GM19043 (cell line): ENCODE results near the gene DHRS1.

Experiments used
- ATAC-seq: cut with Tn5 transposase; IDR thresholded peaks from one replicate; pipeline ENCODE4 v1.9.1; 2021; ENCODE audit warnings: low read depth; ENCODE audit not compliant: unreplicated experiment

Gene DHRS1

DNA sequence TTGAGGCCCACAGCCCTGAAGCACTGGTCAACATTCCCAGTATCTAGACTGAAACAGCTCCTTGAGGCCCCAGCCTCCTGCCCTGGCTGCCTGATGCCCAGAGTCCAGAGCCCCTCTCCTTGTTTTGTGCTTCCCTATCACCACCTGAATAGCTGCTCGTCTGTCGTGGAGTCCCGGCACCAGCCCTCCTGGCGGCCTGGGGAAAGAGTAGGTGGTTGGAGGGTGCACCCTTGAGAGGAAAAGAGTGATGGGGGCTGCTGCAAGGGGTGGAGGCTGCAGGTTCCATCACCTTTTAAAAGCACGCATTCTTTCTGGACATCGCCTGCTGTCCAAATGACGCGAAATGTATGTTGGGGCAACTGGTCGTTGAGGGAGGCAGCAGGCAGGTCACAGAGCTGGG lies 31.4 kb downstream of the DHRS1 start:
- no peak for ATAC-seq

GRCh38 chr14:24267516-24267915 lies 32.1 kb downstream of the DHRS1 start:
- no peak for ATAC-seq

DNA sequence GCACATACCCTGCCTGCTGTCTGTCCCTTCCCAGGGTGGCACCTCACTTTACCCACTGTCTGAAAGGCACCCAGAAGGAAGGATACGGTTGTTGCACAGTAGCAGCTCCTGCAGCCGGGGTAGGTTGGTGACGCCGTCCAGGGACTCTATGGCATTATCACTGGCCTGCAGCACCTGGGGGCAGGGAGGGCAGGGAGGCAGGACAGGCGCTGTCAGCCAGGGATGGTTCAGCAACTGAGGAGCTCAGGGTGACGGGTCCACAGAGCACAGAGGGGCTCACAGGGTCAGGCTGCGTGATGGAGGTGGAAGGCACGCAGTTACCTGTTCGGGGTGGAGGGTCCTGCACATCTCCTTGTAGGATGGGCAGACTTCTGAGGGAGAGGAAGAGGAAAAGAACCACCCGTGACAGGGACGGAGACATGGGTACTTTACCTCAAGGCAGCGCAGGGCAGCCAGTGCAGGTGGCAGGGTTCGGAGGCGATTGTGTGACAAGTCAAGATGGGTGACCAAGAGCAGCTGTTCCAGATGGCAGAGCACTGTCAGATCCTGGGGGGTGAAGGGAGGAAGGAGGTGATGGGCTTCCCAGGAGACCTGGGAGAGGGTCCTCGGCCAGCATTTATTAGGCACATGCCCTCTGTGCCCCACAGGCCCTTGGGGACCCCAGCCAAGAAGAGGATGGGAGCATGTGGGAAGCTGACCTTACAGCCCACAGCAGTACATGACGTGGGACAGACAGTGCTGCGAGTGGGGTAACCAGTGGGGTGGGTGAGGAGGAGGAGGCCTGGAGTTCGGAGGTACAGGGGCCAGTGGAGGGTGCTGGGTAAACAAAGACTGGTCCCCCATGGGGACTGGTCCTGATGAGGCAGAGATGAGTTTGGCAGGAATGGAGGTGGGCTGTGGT lies 33.0 kb downstream of the DHRS1 start:
- no peak for ATAC-seq

- ATAC-seq: no peak
Observed at GRCh38 chr14:24264298-24264697, 35.3 kb downstream of the DHRS1 start.

GRCh38 chr14:24263848-24264247 lies 35.7 kb downstream of the DHRS1 start:
- ATAC-seq: no peak

- no peak for ATAC-seq
Observed at GRCh38 chr14:24262821-24263733, 36.5 kb downstream of the DHRS1 start, which contains the start of gene TGM1. Gene TGM1, minus strand, starts transcription at chr14:24263177. Its CDS starts 825 bp downstream, at chr14:24262352.

DNA sequence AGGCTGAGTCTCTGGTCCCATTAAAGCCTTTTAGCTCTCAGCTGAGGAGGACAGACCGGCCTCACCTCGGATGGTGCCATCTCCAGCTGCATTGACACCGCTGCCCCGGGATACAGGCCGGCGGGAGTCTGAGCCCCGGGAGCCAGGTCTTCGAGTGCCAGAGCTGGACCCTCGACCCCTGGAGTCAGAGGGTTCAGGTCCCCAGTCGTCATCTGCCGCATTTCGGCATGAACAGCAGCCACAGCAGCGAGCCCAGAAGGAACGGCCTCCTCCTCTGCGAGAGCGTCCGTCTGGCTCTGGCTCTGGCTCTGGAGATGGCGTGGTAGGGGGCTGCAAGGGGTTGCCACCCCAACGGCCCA lies 37.6 kb downstream of the DHRS1 start:
- no peak for ATAC-seq

- ATAC-seq: no peak
Observed at GRCh38 chr14:24261256-24261968, 38.2 kb downstream of the DHRS1 start.

- no peak for ATAC-seq
Observed at GRCh38 chr14:24260780-24261157, 38.8 kb downstream of the DHRS1 start.

GRCh38 chr14:24260026-24260779 lies 39.4 kb downstream of the DHRS1 start:
- no peak for ATAC-seq

DNA sequence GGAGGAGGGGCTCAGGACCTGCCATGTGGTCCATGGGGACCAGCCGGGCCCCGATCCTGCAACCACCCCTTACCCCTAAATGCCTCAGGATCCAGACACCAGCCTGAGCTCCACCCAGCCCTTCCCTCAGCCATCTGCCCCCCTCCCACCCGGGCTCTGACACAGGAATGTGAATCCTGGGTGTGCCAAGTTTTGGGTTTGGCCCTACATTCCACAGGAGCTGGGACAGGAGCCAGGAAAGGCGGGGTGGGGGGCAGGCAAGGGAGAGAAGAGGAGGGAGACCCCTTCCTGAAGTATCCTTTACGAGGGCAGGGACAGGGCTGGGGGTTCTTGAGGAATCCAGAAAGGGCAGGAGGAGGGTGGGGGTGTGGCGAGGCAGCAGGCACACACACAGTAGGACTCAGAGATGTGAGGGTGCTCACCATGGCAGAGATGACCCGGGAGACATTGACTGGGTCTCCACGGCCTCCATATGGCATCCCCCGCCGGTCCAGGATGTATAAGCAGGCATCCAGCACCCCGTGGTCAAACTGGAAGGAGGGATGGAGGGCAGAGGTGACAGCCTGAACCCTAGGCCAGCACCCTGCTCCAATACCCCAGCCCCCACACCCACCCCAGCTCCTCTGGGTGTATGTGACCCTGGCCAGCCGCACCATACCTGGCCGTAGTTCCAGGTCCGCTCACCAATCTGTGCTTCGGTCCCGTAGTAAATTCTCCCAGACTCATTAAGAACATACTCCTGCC lies 40.1 kb downstream of the DHRS1 start:
- no peak for ATAC-seq

- no peak for ATAC-seq
Observed at GRCh38 chr14:24258548-24259265, 40.9 kb downstream of the DHRS1 start.

DNA sequence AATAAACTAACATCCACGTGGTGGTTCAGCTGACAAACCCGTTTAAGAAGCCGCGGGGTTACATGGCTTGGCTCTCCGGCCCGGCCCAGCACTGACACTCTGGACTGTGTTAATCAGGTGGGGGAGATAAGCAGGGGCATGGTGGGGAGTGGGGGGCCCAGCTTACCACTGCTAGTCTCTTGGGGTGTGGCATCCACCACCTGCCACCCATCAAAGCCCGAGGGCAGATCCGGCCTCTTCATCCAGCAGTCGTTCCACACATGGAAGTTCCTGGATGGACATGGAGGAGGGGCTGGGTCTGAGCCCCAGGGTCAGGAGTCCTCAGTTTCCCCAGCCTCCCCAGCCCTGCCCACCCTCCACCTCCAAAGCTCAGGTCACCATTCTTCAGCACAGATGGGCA lies 41.5 kb downstream of the DHRS1 start:
- ATAC-seq: no peak

DNA sequence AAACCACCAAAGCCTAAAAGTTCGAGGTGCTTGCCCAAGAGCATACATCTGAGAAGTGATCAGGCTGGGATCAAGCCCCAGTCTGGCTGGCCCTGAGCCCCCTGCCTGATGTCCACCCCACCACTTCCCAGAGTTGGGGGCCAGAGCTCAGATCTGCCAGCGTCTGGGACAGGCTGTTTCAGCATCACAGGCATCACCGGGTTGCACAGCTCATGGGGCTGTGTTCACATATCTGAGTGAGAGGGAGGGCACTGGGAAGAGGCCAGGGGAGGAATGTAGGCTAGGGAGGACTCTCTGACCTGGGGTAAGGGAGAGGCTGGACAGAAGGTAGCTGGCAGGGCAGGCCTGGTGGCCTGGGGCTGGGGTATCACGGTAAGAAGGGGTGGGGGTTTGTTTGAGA lies 42.6 kb downstream of the DHRS1 start:
- ATAC-seq: no peak

GRCh38 chr14:24255931-24256711 lies 43.5 kb downstream of the DHRS1 start:
- no peak for ATAC-seq

- ATAC-seq: no peak
Observed at GRCh38 chr14:24255438-24255837, 44.1 kb downstream of the DHRS1 start.

GRCh38 chr14:24254630-24255392 lies 44.8 kb downstream of the DHRS1 start:
- no peak for ATAC-seq
